CD4-positive, alpha-beta T cell treated with Interleukin-1 beta for 1 hour (primary cell): Measurements from ENCODE around the gene RPS6KC1.
"Not testable (repeated sequence)": the region's sequence is repeated elsewhere in the genome, so short reads cannot be mapped to it uniquely, and the experiment has no call there.

Experiments
- DNase-seq, 2 donors: peaks; one replicate each; pipeline ENCODE4 v3.0.0-alpha.2; 2020 to 2022

The RPS6KC1 gene

GRCh38 chr1:213160442-213160841 lies 109.4 kb downstream of the RPS6KC1 start:
- not testable (repeated sequence) for DNase-seq

GRCh38 chr1:213162338-213162737 lies 111.3 kb downstream of the RPS6KC1 start:
- no peak for DNase-seq

- DNase-seq = no peak
Observed at GRCh38 chr1:213162862-213163261, 111.8 kb downstream of the RPS6KC1 start.

DNA sequence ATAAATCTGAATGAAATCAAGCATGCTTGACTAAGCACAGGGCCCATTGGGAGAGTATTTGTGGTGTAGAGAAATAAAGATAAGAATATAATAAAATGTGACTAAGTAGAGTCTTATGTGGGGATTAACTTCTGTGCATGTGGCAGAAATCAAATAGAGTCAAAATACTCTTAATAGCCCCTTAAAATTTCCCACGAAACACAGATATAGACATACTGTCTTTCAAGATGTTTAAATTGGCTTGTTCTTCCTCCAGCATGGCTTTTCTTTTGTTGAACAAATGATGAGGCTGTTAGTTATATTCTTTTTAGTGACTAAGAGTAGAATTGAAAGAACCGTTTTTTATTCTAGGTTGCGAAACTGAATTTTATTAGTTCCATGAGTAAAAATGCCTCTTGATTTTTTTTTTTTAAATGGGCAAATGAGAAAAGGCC lies 112.3 kb downstream of the RPS6KC1 start:
- no peak for DNase-seq

- DNase-seq = no peak
Observed at GRCh38 chr1:213164561-213164960, 113.5 kb downstream of the RPS6KC1 start.

DNA sequence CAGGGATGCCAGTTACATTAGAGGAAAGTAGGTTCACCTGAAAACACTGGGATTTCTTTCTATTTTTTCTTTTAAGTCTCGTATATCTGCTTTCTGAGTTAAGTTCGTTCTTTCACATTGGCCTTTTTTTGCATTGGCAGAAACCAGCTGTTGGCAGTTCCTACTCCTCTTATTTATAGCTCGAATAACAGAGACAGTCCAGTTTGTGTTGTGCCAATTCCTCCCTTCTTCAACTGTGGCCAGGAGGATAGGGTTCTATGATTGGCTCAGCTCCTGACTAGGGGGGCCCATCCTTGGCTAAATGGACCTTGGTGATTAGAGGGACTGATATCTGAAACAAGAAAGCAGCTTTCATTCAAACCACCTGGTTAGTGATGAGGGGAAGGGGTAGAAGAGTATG lies 115.8 kb downstream of the RPS6KC1 start:
- DNase-seq = no peak

- no peak for DNase-seq
Observed at GRCh38 chr1:213171711-213172110, 120.7 kb downstream of the RPS6KC1 start.

DNA sequence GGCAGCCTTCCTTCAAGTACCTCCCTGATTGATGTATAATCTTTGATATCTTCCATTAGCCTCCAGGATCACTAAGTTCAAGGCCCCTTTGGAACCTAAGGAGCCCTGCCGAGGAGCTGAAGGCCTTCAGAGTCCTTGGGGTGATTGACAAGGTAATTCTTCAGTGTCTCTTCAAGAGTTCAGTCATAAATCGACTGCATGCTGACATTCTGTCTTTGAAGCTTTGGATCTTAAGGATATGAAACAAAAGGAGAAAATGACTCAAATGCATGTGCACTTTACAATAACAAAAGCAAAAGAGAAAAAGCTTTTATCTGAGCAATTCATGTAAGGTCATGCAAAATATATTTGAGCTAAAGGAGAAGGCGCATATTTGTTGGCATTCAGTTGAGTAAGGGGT lies 125.3 kb downstream of the RPS6KC1 start:
- no peak for DNase-seq

DNA sequence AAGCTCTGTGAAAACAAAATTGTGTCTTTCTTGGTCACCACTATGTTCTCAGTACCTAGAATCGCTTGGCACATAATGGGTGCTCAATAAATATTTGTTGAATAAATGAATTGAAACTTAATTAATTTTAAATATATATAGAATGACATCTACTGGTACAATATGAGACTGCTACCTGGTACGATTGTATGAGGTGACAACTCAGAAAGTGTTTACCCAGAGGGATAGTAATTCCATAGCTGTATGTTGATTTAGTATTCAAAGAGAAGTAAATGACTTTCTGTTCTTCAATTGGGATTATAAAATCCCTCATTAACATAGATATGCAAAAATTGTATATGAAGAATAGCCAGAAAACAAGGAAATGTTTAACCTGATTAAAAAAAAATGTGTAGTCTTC lies 128.7 kb downstream of the RPS6KC1 start:
- no peak for DNase-seq

DNA sequence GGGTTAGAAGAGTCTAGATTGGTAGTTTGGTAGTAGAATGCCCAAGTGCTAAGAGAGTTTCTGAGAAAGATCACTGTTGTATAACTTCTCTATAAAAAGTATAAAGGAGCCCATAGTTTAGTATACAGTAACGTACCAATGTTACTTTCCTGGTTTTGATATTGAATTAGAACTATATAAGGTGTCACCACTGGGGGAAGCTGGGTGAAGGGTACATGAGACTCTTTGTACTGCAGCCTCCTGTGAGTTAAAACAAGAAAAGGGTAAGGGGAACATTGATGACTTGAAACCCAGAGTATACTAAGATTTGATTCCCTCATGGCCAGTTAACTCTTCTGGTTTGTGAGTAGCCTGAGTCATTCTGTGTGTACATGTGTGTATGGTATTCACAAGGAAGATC lies 129.8 kb downstream of the RPS6KC1 start:
- no peak for DNase-seq

GRCh38 chr1:213183036-213183672 lies 132.1 kb downstream of the RPS6KC1 start:
- DNase-seq = no peak

GRCh38 chr1:213186168-213186567 lies 135.1 kb downstream of the RPS6KC1 start:
- DNase-seq = no peak

DNA sequence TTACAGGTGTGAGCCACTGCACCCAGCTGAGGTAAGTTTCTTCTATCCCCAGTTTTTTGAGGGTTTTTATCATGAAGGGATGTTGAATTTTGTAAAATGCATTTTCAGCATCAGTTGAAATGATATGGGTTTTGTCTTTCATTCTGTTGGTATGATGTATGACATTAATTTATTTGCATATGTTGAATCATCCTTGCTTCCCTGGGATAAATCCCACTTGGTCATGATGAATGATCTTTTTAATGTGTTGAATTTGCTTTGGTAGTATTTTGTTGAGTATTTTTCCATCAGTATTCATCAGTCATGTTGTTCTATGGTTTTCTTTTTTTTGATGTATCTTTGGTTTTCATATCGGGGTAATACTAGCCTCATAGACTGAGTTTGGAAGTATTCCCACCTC lies 141.0 kb downstream of the RPS6KC1 start:
- DNase-seq = no peak

- no peak for DNase-seq
Observed at GRCh38 chr1:213194383-213194782, 143.3 kb downstream of the RPS6KC1 start.

- no peak for DNase-seq
Observed at GRCh38 chr1:213194855-213195254, 143.8 kb downstream of the RPS6KC1 start.

DNA sequence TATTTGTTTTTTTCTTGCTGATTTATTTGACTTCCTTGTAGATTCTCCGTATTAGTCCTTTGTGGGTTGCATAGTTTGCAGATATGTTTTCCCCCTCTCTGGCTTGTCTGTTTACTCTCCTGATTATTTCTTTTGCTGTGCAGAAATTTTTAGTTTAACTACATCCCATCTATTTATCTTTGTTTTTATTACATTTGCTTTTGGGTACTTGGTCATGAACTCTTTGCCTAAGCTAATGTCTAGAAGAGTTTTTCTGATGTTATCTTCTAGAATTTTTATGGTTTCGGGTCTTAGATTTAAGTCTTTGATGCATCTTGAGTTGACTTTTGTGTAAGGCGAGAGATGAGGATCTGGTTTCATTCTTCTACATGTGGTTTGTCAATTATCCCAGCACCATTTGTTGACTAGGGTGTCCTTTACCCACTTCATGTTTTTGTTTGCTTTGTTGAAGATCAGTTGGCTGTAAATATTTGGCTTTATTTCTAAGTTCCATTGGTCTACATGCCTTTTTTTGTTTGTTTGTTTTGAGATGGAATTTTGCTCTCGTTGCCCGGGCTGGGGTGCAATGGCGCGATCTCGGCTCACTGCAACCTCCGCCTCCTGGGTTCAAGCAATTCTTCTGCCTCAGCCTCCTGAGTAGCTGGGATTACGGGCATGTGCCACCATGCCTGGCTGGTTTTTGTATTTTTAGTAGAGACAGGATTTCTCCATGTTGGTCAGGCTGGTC lies 145.4 kb downstream of the RPS6KC1 start:
- DNase-seq = not testable (repeated sequence)

GRCh38 chr1:213200630-213201029 lies 149.6 kb downstream of the RPS6KC1 start:
- no peak for DNase-seq

DNA sequence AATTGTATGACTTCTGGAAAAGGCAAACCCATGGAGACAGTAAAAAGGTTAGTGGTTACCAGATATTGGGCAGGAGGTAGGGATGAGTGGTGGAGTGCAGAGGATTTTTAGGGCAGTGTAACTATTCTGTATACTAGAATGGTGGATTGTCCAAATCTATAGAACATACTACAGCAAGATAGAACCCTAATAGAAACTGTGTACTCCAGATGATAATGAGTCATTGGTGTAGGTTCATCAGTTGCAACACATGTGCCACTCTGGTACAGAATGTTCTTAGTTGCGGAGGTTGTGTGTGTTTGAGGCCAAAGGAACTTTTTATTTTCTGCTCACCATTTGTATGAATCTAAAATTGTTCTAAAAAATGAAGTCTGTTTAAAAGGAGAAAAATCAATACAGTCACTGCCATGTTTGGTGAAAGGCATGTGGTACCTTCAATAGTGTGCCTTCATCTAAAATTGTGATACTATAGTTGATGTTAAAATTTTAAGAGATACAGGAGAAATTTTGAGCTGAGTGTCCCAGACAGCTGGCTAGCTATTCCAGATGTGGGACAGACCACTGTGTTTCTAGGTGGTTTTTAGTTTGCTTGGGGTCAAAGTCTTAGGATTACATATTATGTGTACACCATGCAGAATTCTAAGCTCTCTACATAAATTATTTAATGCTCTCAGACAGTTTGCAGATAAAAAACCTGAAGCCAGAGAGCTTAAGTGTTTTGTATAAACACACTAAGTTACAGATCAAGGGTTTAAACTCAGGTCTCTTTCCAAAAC lies 150.5 kb downstream of the RPS6KC1 start:
- no peak for DNase-seq

DNA sequence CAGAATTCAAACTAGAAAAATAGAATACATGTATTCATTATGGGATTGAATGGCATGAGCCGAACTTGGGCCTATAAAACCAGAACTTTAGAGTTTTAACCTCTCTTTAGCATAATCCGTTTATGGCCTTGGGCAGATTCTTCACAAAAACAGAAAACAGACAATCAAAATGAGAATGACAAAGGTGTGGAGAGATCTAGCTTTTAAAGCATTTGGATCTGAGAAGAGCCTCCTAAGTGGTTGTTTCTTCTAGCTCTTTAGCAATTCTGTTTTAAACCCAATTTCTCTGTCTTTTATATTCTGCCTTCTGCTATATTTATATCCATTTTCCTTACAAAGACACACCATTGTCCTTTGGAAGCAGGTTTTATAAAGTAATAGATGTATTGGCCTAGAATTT lies 160.2 kb downstream of the RPS6KC1 start:
- DNase-seq = no peak

DNA sequence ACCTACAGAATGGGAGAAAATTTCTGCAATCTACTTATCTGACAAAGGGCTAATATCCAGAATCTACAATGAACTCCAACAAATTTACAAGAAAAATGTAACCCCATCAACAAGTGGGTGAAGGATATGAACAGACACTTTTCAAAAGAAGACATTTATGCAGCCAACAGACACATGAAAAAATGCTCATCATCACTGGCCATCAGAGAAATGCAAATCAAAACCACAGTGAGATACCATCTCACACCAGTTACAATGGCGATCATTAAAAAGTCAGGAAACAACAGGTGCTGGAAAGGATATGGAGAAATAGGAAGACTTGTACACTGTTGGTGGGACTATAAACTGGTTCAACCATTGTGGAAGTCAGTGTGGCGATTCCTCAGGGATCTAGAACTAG lies 168.0 kb downstream of the RPS6KC1 start:
- DNase-seq = not testable (repeated sequence)

DNA sequence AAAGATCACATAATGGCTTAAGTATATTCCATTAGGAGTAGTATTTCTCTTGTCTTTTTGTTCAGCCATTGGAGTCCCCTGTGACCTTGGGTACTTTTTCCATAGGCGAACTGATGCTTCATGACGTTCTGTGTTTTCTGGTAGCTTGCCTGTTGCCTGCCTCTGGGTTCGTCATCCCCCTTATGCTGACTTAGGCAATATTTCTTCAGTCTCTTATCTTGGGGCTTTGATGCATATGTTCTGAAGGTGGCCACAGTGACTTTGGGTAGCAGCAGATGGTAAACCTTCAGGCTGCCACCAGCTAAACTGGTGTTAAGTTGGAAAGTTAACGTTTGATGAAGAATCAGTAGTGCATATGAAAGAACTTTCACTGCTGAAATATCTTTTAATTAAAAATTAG lies 170.2 kb downstream of the RPS6KC1 start:
- no peak for DNase-seq

DNA sequence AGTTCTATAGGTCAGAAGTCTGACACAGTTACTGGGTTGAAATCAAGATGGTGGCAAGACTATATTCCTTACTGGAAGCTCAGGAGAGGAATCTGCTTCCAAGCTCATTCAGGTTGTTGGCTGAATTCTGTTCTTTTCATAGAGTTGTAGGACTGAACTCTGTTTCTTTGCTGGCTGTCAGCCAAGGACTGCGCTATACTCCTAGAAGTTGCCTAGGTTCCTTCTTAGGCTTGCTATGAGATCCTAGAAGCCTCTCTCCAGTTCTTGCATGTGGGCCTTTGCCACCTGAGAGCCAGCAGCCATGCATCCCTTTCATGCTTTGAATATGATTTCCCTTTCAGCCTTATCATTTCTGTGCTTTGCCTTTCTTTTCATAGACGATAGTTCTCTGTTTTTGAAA lies 176.4 kb downstream of the RPS6KC1 start:
- no peak for DNase-seq

GRCh38 chr1:213231795-213232231 lies 180.8 kb downstream of the RPS6KC1 start:
- DNase-seq = no peak

DNA sequence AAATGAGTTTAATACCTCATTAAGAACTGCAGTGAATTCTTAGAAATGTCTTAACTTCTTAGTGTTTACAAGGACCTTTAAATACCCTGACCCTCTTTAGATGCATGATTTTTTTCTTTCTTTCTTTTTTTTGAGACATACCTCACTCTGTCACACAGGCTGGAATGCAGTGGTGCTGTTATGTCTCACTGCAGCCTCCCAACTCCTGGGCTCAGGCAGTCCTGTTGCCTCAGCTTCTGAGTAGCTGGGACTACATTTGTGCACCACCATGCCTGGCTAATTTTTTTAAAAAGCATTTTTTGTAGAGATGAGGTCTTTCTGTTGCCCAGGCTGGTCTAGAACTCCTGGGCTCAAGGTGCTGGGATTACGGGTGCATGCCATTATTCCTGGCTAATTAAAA lies 191.8 kb downstream of the RPS6KC1 start:
- DNase-seq = no peak
